PC-3 (cell line): ENCODE results near the gene MPPED2.

ENCODE experiments used
- EZH2 ChIP-seq: fragments of 300-600 bp; sonication (generic); IDR thresholded peaks from one replicate; pipeline ENCODE4 v1.6.1; 2017; ENCODE audit warnings: antibody characterized with exemption, mild to moderate bottlenecking, low read length; ENCODE audit not compliant: unreplicated experiment
- EZH2phosphoT487 ChIP-seq: fragments of 300-600 bp; sonication (generic); IDR thresholded peaks from 2 replicates; pipeline ENCODE4 v1.6.1; 2018; ENCODE audit warnings: mild to moderate bottlenecking, antibody characterized with exemption, low read length, borderline replicate concordance
- TF ChIP-seq, protein P1 (sequence below): fragments of 300-600 bp; sonication (generic); conservative IDR thresholded peaks from 2 replicates; pipeline ENCODE4 v1.5.1; 2017; ENCODE audit warnings: antibody characterized with exemption, low read depth, mild to moderate bottlenecking, low read length

DNA sequence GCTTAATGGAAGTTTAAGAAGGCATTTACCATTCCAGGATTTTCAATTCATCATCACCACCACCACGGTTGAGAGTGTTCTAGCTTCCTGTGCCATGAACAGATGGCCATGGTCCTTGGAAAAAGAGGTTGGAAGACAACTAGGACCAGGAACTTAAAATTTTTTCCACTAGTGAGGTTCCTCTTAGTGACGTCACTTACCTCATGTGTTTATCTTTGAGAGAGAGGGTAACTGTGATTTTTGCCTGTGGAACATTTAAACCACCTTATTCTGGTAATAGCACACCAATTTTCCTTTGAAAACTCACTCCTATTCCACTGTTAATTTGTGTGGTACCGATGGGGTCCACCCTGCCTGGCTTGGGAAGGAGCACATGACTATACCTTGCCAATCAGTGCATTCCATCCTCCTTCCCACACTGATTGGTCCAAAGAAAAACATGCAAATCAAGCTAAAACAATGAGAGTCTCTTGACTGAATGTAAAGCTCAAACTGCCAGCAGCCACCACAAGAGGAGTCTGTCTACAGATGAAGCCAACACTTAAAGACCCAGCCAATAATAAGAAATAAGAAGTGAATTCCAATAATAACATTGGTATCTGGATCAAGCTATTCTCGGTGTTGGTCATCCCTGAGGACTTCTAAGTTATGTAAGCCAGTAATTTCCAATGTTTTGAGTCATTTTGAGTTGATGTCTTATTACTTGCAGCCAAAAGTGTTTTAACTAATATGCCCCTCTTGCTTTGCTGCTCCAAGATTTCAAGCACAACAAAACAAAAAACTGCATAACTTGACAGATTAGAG is 111.8 kb downstream of the MPPED2 start:
- TF ChIP-seq, protein P1, sequence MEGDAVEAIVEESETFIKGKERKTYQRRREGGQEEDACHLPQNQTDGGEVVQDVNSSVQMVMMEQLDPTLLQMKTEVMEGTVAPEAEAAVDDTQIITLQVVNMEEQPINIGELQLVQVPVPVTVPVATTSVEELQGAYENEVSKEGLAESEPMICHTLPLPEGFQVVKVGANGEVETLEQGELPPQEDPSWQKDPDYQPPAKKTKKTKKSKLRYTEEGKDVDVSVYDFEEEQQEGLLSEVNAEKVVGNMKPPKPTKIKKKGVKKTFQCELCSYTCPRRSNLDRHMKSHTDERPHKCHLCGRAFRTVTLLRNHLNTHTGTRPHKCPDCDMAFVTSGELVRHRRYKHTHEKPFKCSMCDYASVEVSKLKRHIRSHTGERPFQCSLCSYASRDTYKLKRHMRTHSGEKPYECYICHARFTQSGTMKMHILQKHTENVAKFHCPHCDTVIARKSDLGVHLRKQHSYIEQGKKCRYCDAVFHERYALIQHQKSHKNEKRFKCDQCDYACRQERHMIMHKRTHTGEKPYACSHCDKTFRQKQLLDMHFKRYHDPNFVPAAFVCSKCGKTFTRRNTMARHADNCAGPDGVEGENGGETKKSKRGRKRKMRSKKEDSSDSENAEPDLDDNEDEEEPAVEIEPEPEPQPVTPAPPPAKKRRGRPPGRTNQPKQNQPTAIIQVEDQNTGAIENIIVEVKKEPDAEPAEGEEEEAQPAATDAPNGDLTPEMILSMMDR, result no peak
- TF ChIP-seq EZH2phosphoT487 (no peak), EZH2 (no peak)
